Measurements from ENCODE around the gene ZNF574.

ZNF574 gene

GRCh38 chr19:42110658-42111057, 34.7 kb downstream of the ZNF574 start:
- TF ChIP-seq CEBPB (IDR thresholded peaks at IDR 0.05), result no peak
- TF ChIP-seq FOXM1 (IDR thresholded peaks at IDR 0.05; ENCODE audit: borderline replicate concordance, low read depth), result no peak
- no peak for TF ChIP-seq EP300 (IDR thresholded peaks at IDR 0.05; ENCODE audit: borderline replicate concordance)
- TF ChIP-seq NFIC (IDR thresholded peaks at IDR 0.05), result no peak
- no peak for TF ChIP-seq EGR1 (IDR thresholded peaks at IDR 0.05)
- no peak for TF ChIP-seq RAD21 (IDR thresholded peaks at IDR 0.05; ENCODE audit: low read depth)
- TF ChIP-seq YY1 (IDR thresholded peaks at IDR 0.05; ENCODE audit: low read depth), result no peak

- TF ChIP-seq EP300 (IDR thresholded peaks at IDR 0.05; ENCODE audit: borderline replicate concordance), result no peak
- TF ChIP-seq YY1 (IDR thresholded peaks at IDR 0.05; ENCODE audit: low read depth), result no peak
- TF ChIP-seq USF1 (IDR thresholded peaks at IDR 0.05), result no peak
- no peak for TF ChIP-seq RAD21 (IDR thresholded peaks at IDR 0.05; ENCODE audit: low read depth)
- no peak for TF ChIP-seq REST (IDR thresholded peaks at IDR 0.05; ENCODE audit: low read depth)
- TF ChIP-seq FOXM1 (IDR thresholded peaks at IDR 0.05; ENCODE audit: borderline replicate concordance, low read depth), result no peak
- no peak for TF ChIP-seq TAF1 (IDR thresholded peaks at IDR 0.05; ENCODE audit: low read depth)
- no peak for TF ChIP-seq CEBPB (IDR thresholded peaks at IDR 0.05)
- no peak for TF ChIP-seq CREB1 (IDR thresholded peaks at IDR 0.05; ENCODE audit: low read depth)
- no peak for TF ChIP-seq TCF12 (IDR thresholded peaks at IDR 0.05; ENCODE audit: low read depth)
- no peak for TF ChIP-seq TEAD4 (IDR thresholded peaks at IDR 0.05)
- TF ChIP-seq ZBTB7A (IDR thresholded peaks at IDR 0.05; ENCODE audit: low read depth), result no peak
- no peak for TF ChIP-seq EGR1 (IDR thresholded peaks at IDR 0.05)
- no peak for TF ChIP-seq MAX (IDR thresholded peaks at IDR 0.05)
- no peak for TF ChIP-seq NFIC (IDR thresholded peaks at IDR 0.05)
Observed at GRCh38 chr19:42111384-42111783, 35.4 kb downstream of the ZNF574 start.

GRCh38 chr19:42111811-42112210, 35.8 kb downstream of the ZNF574 start:
- no peak for TF ChIP-seq EGR1 (IDR thresholded peaks at IDR 0.05)
- no peak for TF ChIP-seq TCF12 (IDR thresholded peaks at IDR 0.05; ENCODE audit: low read depth)
- TF ChIP-seq TAF1 (IDR thresholded peaks at IDR 0.05; ENCODE audit: low read depth), result no peak
- TF ChIP-seq NFIC (IDR thresholded peaks at IDR 0.05), result no peak
- TF ChIP-seq USF1 (IDR thresholded peaks at IDR 0.05), result no peak
- TF ChIP-seq FOXM1 (IDR thresholded peaks at IDR 0.05; ENCODE audit: borderline replicate concordance, low read depth), result no peak
- TF ChIP-seq EP300 (IDR thresholded peaks at IDR 0.05; ENCODE audit: borderline replicate concordance), result no peak

- no peak for TF ChIP-seq TAF1 (IDR thresholded peaks at IDR 0.05; ENCODE audit: low read depth)
- no peak for TF ChIP-seq EP300 (IDR thresholded peaks at IDR 0.05; ENCODE audit: borderline replicate concordance)
- TF ChIP-seq CREB1 (IDR thresholded peaks at IDR 0.05; ENCODE audit: low read depth), result no peak
- no peak for TF ChIP-seq FOXM1 (IDR thresholded peaks at IDR 0.05; ENCODE audit: borderline replicate concordance, low read depth)
- TF ChIP-seq MAX (IDR thresholded peaks at IDR 0.05), result no peak
- no peak for TF ChIP-seq NFIC (IDR thresholded peaks at IDR 0.05)
- TF ChIP-seq RAD21 (IDR thresholded peaks at IDR 0.05; ENCODE audit: low read depth), result no peak
Observed at GRCh38 chr19:42113641-42114348, 37.8 kb downstream of the ZNF574 start.

- TF ChIP-seq TCF12 (IDR thresholded peaks at IDR 0.05; ENCODE audit: low read depth) (no peak), RAD21 (IDR thresholded peaks at IDR 0.05; ENCODE audit: low read depth) (no peak), NFIC (IDR thresholded peaks at IDR 0.05) (no peak), ZBTB7A (IDR thresholded peaks at IDR 0.05; ENCODE audit: low read depth) (no peak), CEBPB (IDR thresholded peaks at IDR 0.05) (no peak), CREB1 (IDR thresholded peaks at IDR 0.05; ENCODE audit: low read depth) (no peak), TAF1 (IDR thresholded peaks at IDR 0.05; ENCODE audit: low read depth) (no peak), MAX (IDR thresholded peaks at IDR 0.05) (no peak), EP300 (IDR thresholded peaks at IDR 0.05; ENCODE audit: borderline replicate concordance) (no peak), REST (IDR thresholded peaks at IDR 0.05; ENCODE audit: low read depth) (no peak), FOXM1 (IDR thresholded peaks at IDR 0.05; ENCODE audit: borderline replicate concordance, low read depth) (no peak), EGR1 (IDR thresholded peaks at IDR 0.05) (no peak)
Observed at GRCh38 chr19:42114412-42114811, 38.4 kb downstream of the ZNF574 start.
